Endodermal cell (in vitro differentiated cells): ENCODE measurements around the gene POMC. TPM values are rescaled to one million over a fixed set of nuclear protein-coding genes. Genes with fewer than 3 reads are reported as not detected.
A peak's percentile ranks its signal among the peaks of the same experiment; 100 is the strongest.

Experiments
- DNase-seq: peaks from one replicate; pipeline ENCODE4 v3.0.0-alpha.2; 2017
- H3K27ac ChIP-seq: 2 replicates; pipeline ENCODE4 v1.5.1; 2013; ENCODE audit warnings: mild to moderate bottlenecking, low read depth, low read length, moderate library complexity
- H3K27me3 ChIP-seq: 2 replicates; pipeline ENCODE4 v1.6.1; 2013; ENCODE audit warnings: mild to moderate bottlenecking, low read length, moderate library complexity; ENCODE audit not compliant: insufficient read depth, control insufficient read depth, poor library complexity, severe bottlenecking
- H3K36me3 ChIP-seq: 2 replicates; pipeline ENCODE4 v1.7.0; 2013; ENCODE audit warnings: mild to moderate bottlenecking, low read length, moderate library complexity; ENCODE audit not compliant: control insufficient read depth, insufficient read depth
- H3K4me1 ChIP-seq: one replicate; pipeline ENCODE4 v1.7.0; 2013; ENCODE audit warnings: low read length; ENCODE audit not compliant: control insufficient read depth, insufficient read depth
- H3K4me3 ChIP-seq: 2 replicates; pipeline ENCODE4 v1.5.1; 2013; ENCODE audit warnings: mild to moderate bottlenecking, low read length, moderate library complexity
- H3K9ac ChIP-seq: 2 replicates; pipeline ENCODE4 v1.6.1; 2013; ENCODE audit warnings: mild to moderate bottlenecking, low read length, moderate library complexity; ENCODE audit not compliant: poor library complexity, severe bottlenecking; ENCODE audit errors: extremely low read depth
- H3K9me3 ChIP-seq: 2 replicates; pipeline ENCODE4 v1.6.1; 2013; ENCODE audit warnings: mild to moderate bottlenecking, low read length, moderate library complexity; ENCODE audit not compliant: control insufficient read depth
- H3K27ac Mint-ChIP-seq: 2 replicates; pipeline ENCODE4 v1.8.0; 2020; ENCODE audit warnings: mixed read lengths
- H3K27me3 Mint-ChIP-seq: 2 replicates; pipeline ENCODE4 v1.8.0; 2021; ENCODE audit warnings: mild to moderate bottlenecking, mixed read lengths; ENCODE audit not compliant: insufficient read depth
- H3K36me3 Mint-ChIP-seq: 2 replicates; pipeline ENCODE4 v1.8.0; 2020; ENCODE audit warnings: low read depth, mixed read lengths
- H3K4me1 Mint-ChIP-seq: 2 replicates; pipeline ENCODE4 v1.8.0; 2020; ENCODE audit warnings: mixed read lengths
- H3K4me3 Mint-ChIP-seq: 2 replicates; pipeline ENCODE4 v1.8.0; 2020; ENCODE audit warnings: mild to moderate bottlenecking, moderate library complexity, mixed read lengths
- H3K9me3 Mint-ChIP-seq: 2 replicates; pipeline ENCODE4 v1.8.0; 2020; ENCODE audit warnings: mild to moderate bottlenecking, mixed read lengths
- CTCF ChIP-seq: fragments of 200-600 bp; sonication (generic); conservative IDR thresholded peaks from 2 replicates; pipeline ENCODE4 v1.5.0; 2021; ENCODE audit warnings: antibody characterized with exemption, mild to moderate bottlenecking
- WGBS, 2 experiments: methylation state at CpG; one replicate each; pipeline versions ENCODE4 v1.1.5 to v1.1.7; 2013; ENCODE audit warnings: missing lambda C conversion rate in 2 of 2, mixed read lengths in 1 of 2; ENCODE audit not compliant: insufficient coverage in 1 of 2, insufficient read length in 1 of 2; 5-methylcytosine and 5-hydroxymethylcytosine counted together
- total RNA-seq, 2 donors: library from RNA; stranded (reverse); fragmentation: NEBNext Ultra II Directional in 1 of 2; extraction: Animal tissue kit (Norgen Biotek cat#: 25700) in 1 of 2; gene quantifications; 2 replicates in 1 of 2; 3 replicates in 1 of 2; pipeline ENCODE4 v1.2.1, GENCODE V29; 2021

The POMC gene
- total RNA-seq, 2 donors from 2014 or later, result 10.9 to 14.5 TPM

- Histone ChIP-seq H3K9ac (no peak overlapping the region), H3K4me1 (no peaks in the 10 kb centered on the region), H3K27me3 (no peaks in the 10 kb centered on the region), H3K4me3 (no peak overlapping the region), H3K36me3 (no peaks in the 10 kb centered on the region), H3K9me3 (no peaks in the 10 kb centered on the region), H3K27ac (no peak overlapping the region)
- Mint-ChIP-seq H3K36me3 (no peaks in the 10 kb centered on the region), H3K4me1 (peaks cover 4% of the 10 kb centered on the region), H3K27ac (no peak overlapping the region), H3K27me3 (no peaks in the 10 kb centered on the region), H3K4me3 (no peak overlapping the region), H3K9me3 (no peaks in the 10 kb centered on the region)
- DNase-seq, result peak; percentile 77
- 94 to 97% methylated on average over 54 to 59 of the region's 59 CpGs for WGBS, 2 experiments
- TF ChIP-seq CTCF, result no peak
Observed at GRCh38 chr2:25204190-25204838, 35.9 kb upstream of the POMC start.

- H3K27me3 ChIP-seq, result no peaks in the 10 kb centered on the region
- TF ChIP-seq CTCF, result no peak
- no peak overlapping the region for H3K27ac ChIP-seq
- WGBS, 2 experiments, result 92 to 95% methylated on average over 7 to 10 of the region's 11 CpGs
- Mint-ChIP-seq H3K9me3 (no peaks in the 10 kb centered on the region), H3K4me1 (peaks cover 4% of the 10 kb centered on the region), H3K36me3 (no peaks in the 10 kb centered on the region), H3K27me3 (no peaks in the 10 kb centered on the region), H3K27ac (no peak overlapping the region), H3K4me3 (no peak overlapping the region)
- no peaks in the 10 kb centered on the region for H3K36me3 ChIP-seq
- no peak for DNase-seq
- no peak overlapping the region for H3K9ac ChIP-seq
- no peak overlapping the region for H3K4me3 ChIP-seq
- no peaks in the 10 kb centered on the region for H3K9me3 ChIP-seq
- H3K4me1 ChIP-seq, result no peaks in the 10 kb centered on the region
Observed at GRCh38 chr2:25202275-25202674, 33.9 kb upstream of the POMC start.

- no peaks in the 10 kb centered on the region for H3K36me3 Mint-ChIP-seq
- H3K27ac Mint-ChIP-seq, result no peak overlapping the region
Observed at GRCh38 chr2:25201794-25202193, 33.4 kb upstream of the POMC start.

More at GRCh38 chr2:25201794-25202193, 33.4 kb upstream of the POMC start:
- no peaks in the 10 kb centered on the region for H3K4me1 ChIP-seq
- TF ChIP-seq CTCF, result no peak
- H3K27me3 ChIP-seq, result no peaks in the 10 kb centered on the region
- 91% methylated on average over 7 of the region's 7 CpGs; no CpG with 5 or more reads in 1 of the 2 experiments for WGBS, 2 experiments
- no peaks in the 10 kb centered on the region for H3K36me3 ChIP-seq
- Mint-ChIP-seq H3K27me3 (no peaks in the 10 kb centered on the region), H3K4me3 (no peak overlapping the region), H3K9me3 (no peaks in the 10 kb centered on the region), H3K4me1 (peaks cover under 1% of the 10 kb centered on the region)
- no peak overlapping the region for H3K27ac ChIP-seq
- DNase-seq, result no peak
- H3K9ac ChIP-seq, result no peak overlapping the region
- H3K9me3 ChIP-seq, result no peaks in the 10 kb centered on the region
- no peak overlapping the region for H3K4me3 ChIP-seq
